GM19372 (cell line): ENCODE measurements around the gene RSPRY1.
"Not testable (repeated sequence)": the region's sequence is repeated elsewhere in the genome, so short reads cannot be mapped to it uniquely, and the experiment has no call there.

Experiments used
- ATAC-seq: cut with Tn5 transposase; IDR thresholded peaks from one replicate; pipeline ENCODE4 v1.9.1; 2021; ENCODE audit warnings: mild to moderate bottlenecking, low read depth, moderate library complexity; ENCODE audit not compliant: unreplicated experiment

Gene RSPRY1

DNA sequence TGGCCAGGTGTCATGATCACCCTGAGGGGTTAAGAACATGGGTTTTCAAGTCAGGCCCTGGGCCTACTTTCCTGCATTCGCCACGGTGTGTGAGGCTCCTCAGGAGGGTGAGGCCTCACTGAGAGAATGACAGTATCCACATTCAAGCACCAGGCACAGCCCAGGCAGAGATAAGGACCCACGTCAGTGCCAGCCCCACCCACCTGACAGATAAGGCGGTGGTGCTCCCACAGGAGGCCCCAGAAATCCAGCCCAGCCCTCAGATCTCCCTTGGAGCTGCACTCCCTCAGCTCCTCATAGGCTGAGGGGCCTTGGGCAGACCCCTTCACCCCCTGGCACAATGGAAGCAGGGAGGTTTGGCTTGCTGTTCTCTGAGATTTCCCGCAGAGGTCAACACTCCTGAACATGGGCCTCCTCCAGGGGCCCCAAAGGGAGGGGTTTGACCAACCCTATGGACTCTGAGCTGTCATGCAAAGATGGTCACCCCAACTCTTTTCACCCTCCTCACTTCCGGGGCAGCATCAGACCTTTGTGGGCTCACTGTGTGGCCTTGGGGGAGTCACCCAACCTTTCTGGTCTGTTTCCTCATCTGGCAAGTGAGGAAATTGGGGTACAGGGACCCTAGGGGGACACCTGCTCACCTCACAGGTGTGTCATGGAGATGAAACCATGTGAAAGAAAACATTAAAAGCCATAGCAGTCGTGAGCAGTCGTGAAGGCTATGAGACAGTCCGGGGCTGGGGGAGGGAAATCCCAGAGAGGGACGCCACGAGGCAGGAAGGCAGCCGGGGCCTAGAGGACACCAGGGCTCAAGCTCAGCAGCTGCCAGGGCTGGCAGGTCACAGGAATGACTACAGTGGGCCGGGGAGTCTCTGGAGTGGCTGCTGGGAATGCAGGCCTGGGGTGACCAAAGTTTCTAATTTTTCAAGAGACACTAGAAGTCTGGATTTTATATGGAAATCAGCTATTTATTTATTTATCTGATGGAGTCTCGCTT is 83.0 kb downstream of the RSPRY1 start:
- ATAC-seq: no peak

DNA sequence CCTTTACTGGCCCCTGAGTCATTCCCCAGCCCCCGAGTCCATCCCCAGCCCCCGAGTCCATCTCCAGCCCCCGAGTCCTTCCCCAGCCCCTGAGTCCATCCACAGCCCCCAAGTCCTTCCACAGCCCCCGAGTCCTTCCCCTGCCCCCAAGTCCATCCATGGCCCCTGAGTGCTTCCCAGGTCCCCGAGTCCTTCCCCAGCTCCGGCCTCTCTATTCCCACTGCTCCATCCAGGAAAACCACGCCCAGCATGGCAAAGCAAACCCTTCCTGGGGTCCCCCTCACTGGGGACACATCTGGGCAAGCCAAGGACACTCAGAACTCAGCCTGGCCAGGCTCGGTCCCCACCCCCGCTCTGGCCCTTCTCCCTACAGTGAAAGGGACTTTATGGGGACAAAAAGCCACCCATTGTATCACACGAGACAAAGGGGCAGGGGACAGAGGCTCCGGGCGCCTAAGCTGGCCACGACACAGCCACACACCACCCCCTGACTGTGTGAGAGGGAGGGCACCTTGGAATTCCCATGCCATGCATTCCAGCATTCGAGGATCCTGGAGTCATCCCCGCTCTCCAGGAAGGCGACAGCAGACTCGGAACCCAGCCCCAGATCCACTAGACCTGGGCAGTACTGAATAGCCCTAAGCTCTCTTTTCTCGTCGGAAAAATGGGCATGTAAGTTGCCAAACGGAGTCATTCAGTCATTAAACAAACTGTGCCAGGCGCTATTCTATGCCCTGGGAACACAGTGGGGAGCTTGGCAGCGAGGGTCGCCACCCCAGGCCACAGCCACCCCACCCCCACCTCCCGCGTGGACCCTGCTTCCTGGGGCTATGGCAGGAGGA is 84.3 kb downstream of the RSPRY1 start:
- no peak for ATAC-seq

DNA sequence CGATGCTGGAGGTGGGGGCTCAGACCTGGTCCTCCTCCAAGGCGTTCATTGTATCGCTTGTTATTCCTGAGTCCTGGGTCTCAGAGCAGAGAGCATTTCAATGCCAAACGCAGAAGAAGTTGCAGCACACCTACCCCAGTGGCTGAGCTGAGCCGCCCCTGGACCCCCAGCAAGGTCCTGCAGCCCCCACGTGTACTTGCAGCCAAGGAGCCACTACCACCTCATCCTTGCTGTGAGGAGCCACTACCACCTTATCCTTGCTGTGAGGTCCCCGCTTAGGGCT is 84.9 kb downstream of the RSPRY1 start:
- ATAC-seq: no peak

DNA sequence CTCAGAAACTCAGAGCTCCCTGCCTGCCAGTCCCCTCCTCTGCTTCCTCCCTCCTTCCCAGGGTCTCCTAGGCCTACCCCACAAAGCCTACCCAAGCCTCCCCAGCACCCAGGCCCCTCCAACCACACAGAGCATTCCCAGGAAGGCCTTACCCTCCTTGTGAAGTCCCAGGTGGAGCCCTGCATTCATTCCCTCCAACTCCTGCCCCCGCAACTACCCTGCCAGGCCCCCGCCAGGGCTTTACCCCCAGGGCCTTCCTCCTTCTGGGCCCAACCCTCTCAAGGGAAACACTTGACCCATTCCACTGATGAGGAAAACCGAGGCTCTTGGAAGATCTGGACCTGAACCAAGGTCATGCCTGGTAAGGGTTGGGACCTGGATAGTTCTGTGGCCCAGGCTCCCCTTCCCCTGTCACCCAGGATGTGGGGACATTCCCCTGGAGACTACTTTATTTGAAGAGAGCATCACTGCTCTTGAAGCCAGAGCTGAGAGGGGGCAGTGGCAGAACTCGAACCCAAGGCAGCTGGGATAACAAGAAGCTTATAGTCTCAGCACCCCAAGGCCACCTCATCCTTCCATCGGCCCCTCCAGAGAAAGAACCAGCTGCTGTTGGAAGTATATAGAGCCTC is 85.9 kb downstream of the RSPRY1 start:
- ATAC-seq: no peak

DNA sequence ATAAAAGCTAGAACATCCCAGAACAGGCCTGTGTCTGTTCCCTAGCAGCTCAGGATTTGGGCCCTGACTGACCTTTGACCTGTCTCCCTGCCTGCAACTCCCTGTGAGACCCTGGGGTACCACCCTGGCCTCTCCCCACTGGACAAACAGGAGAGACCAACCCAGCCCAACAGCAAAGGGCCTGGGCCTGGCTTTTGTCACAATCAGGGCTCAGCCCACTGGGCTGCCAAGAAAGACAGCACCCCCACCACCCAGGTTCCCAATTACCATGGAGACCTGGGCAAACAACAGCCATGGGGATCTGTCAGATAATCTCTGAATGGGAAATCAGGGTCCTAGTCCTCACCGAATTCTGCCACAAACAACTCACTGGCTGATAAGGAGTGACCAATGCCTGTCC is 87.2 kb downstream of the RSPRY1 start:
- no peak for ATAC-seq

DNA sequence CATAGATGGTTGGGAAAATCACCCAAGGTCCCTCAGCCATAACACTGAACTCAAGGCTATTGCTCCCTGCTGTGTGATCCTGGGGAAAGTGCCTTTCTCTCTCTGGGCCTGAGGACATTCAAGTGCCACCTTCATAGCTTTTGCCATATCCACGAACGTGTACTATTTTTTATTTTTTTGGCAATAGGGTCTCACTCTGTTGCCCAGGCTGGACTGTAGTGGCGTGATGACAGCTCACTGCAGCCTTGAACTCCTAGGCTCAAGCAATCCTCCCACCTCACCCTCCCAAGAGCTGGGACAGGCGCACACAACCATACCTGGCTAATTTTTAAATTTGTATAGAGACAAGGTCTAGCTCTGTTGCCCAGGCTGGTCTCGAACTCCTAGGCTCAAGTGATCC is 87.7 kb downstream of the RSPRY1 start:
- ATAC-seq: no peak

DNA sequence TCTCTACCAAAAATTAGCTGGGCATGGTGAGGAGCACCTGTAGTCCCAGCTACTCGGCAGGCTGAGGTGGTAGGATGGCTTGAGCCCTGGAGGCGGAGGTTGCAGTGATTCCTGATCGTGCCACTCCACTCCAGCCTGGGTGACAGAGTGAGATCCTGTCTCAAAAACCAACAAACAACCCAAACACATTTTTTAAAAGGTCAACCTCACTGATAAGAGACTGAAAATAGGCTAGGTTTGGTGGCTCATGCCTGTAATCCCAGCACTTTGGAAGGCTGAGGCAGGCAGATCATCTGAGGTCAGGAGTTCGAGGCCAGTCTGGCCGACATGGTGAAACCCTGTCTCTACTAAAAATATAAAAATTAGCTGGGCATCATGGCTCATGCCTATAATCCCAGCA is 89.8 kb downstream of the RSPRY1 start:
- not testable (repeated sequence) for ATAC-seq

DNA sequence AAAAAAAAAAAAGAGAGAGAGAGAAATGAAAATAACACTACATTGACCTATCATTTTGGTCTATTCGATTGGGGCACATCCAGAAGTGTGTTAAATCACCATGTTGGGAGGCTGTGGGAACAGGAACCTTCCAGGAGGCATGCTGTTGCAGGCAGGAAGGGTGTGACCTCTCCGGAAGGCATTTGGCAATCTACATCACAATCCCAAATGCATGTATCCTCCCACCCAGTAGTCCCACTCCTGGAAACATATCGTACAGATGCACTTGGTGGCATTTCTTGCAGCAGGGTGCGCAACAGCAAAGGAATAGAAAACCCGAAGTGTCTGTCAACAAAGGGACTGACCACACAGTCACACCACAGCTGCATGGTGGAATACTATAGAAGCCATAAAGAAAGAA is 90.5 kb downstream of the RSPRY1 start:
- ATAC-seq: no peak

DNA sequence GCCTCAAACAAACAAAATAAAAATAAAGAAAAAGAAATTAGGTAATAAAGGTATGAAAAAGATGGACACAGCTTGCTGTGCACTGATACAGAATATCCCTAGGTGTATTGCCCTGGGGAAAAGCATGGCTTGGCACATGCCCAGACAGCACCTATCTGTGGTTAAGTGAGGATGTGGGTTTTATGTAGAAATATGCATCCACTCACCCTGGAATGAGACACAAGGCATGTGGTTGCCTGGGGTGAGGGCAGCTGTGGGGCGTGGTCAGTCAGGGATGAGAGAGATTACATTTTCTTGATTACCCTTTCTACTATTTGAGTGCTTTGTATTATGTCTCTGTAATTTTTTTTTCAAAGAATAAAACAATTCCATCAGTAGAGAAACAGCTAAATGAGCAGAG is 91.5 kb downstream of the RSPRY1 start:
- ATAC-seq: no peak

DNA sequence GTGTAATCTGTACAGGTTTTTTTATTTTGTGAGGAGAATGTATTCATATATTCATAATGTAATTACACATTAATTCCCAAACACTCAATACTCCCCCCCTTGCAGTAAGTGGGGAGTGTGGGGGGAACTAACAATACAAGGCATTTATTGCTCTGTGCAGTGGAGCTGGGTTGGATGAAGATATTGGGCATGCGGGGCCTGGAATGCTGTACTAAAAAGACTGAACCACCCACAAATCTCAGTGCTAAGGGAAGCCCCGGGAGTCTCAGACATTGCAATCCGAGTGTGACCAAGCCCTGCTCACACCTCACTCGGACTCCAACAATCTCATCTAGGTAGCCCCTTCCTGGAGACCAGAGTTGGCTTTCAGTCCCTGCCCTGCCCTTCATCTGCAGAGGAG is 92.4 kb downstream of the RSPRY1 start:
- ATAC-seq: no peak

DNA sequence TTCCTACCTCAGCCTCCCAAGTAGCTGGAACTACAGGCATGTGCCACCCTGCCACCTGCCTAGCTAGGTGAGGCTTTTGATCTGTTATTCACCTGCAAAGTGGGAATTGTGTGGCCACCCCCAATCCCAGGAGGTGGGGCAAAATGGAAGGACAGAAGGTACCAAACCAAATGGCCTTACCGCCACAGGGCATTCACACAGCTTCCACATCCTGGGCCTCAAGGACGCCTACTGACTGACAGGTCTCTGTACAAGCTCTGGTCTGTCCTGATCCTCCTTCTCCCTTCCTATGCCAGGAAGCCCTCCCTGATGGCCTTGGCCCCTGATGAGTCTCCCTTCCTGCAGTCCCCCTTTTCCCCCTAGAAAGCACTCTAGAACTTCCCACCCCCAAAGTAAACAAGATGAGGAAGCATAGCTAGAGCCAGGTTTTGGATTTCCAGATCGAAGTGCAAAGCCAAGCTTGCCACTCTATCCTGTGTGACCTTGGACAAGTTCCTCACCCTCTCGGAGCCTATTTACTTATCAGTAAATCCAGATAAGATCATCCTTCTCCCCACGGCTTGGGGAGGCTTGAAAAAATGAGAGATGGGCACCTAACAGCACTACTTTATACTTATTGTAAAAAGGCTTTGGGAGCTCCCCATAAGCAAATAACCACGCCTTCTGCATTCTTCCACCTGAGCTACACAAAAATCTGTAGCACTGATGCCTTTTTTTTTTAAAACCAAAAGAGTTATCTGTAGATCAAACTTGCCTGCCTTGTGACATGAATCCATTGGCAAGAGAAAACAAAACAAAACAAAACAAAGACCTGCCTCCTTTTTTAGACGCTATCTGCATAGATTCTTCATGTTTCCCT is 93.9 kb downstream of the RSPRY1 start:
- ATAC-seq: no peak

DNA sequence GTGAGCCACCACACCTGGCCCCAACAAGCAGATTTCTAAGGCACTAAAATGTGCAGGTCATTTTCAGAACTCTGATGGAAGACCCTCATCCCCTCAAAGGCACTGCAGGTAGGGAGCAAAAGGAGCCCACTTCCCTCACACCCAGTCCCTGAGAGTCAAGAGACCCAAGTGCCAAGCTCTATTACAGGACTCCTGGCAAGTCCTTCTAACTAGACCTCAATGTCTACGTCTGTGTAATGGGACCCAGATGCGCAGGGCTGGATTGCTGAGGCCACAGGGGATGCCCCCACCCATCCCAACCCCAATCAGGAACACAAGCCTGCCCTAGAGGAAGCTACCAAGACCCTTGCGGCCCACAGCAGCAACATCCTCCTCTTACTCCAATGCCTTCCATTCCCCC is 95.7 kb downstream of the RSPRY1 start:
- no peak for ATAC-seq

DNA sequence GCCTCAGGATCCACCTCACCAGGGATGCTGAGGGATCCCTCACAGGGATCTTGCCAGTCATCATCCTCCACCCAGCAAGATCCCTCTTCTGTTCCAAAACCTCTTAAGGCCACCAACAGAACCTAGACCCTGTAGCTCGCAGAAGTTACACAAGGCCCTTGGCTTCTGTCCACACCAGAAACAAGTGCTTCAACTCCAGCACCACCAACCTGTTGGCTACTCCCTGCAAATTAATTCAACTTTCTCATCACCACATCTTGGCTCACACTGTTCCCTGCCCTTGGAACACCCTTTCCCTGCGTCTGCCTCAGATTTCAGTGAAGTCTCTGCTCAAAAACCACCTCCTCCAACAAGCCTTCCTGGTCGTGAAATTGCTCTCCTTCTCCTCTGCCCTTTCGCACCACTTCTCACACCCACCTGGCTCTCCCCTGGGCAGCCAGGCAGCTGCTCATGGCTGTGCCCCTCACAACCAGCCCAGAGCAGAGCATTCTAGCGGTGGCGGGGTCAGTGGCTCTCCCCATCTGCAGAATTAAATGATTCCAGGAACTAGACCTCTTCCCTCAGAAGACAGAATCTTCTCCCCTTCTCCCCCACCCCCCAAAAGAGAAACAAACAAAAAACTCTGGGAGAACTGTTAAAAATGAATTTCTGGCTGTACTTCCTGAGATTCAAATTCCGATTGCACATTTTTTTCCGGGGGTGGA is 96.5 kb downstream of the RSPRY1 start:
- no peak for ATAC-seq

DNA sequence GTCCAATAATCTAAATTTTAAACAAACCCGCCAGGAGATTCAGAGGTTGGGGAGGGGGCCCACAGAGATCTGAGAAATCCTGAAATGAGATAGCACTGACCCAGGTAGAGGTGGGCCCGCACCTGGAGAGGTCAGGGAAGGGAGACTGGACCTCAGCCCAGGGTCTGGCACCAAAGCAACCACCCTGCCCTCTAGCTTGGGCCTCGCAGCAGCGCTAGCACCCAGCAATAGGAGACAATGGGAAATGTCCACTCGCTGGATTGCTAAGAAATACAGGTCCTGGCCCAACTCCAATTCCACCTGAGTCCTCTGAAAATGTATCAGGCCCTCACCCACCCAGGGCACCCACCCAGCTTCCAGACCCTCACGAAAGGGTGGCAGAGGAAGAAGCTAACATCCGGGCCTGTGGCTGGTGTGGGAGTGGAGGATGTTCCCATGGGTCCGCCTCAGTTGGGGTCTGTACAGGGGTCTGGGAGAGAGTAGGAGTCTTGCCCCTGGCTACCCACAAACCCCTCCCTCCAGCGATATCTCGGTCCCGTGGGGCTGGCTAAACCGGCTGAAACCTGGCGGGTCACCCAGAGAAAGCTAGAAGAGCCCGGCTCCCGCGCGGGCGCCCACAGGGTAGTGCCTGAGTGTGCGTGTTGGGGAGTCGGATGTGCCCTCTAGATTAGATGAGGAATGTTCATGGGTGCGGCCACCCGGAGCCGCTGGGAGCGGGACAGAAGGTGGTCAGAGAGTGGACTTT is 97.3 kb downstream of the RSPRY1 start:
- no peak for ATAC-seq

DNA sequence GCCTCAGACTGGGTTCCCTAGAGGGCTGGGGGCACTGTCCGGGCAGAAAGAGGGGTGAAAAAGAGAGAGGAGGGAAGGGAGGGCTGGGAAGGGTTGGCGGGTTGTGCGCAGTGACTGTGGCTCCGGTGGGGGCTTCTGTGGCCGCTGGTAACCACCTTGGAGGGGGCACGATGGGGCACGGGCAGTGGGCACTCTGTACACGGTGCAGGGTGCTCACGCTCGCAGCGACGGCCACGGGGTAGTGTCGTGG is 97.8 kb downstream of the RSPRY1 start:
- ATAC-seq: no peak

DNA sequence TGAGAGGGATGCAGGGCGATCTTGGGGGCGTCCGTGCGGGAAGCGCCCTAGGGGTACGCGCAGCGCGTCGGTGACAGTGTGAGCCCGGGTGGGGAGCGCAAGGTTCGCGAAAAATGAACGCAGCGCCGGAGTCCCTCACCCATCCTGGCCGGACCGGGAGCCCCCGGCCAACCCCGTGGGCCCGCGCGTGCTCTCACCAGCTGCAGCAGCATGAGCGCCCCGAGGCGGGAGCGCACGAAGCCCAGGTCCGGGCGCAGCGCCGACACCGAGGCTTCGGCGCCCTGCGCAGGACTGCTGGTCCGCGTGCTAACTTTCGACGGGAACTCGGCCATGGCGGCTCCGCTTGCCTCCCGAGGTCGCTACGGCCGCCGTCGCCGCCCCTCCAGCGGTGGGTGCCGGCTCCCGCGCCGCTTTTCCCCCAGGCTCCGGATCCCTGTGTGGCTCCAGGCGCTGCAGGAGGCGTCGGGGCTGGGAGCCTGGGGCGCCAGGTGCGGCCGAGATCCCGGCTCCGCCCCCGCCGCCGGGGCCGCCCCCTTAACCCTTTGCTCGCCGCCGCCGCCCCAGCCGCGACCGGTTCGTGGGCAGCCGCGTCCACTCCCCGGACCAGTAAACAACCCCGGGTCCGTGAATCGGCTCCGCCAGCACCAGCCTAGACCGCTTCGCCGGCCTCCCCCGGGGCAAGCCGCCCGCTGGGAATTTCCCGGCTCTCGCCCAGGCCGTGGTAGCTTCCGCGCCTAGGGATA is 98.3 kb downstream of the RSPRY1 start, which contains the start of gene PLLP:
TSS of gene PLLP (minus strand) at position 464 of the 743 bp plus-strand sequence. CDS start at position 332, 132 bp downstream.
- no peak for ATAC-seq

DNA sequence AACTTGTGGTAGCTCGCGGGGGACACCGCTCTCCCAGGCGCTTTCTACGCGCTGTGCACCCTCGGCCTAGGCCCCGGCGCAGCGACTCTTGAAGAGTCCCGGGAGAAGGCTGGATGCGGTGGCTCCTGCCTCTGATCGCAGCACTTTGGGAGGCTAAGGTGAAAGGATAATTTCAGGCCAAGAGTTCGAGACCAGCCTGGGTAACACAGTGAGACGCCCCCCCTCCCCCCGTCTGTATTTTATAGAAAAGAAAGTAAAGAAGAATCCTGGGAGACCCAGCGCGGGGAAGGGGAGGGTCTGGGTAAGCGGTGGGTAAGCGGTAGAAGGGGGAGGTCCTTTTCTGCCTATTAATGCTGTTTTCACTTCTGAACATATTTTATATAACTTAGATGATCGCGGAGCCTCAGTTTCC is 98.8 kb downstream of the RSPRY1 start:
- ATAC-seq: no peak

DNA sequence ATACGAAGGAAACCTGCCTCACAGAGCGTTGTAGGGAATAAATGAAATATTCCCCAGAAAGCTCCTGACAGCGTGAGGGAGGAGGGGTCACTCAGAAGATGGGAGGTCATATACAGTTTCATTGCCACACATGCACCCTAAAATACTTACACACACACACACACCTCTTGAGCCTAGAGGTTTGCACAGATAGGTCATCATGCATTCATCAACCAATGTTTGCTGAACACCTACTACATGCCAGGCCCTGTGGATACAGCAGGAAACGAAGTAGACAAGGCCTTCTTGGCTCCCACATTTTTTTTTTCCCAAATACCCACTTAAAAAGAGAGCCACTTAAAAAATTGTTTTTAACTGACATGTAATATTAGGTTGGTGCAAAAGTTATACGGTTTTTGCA is 99.2 kb downstream of the RSPRY1 start:
- no peak for ATAC-seq
